Measurements from ENCODE around the gene MYO15A.
"Not testable (repeated sequence)": the region's sequence is repeated elsewhere in the genome, so short reads cannot be mapped to it uniquely, and the experiment has no call there.

The MYO15A gene

DNA sequence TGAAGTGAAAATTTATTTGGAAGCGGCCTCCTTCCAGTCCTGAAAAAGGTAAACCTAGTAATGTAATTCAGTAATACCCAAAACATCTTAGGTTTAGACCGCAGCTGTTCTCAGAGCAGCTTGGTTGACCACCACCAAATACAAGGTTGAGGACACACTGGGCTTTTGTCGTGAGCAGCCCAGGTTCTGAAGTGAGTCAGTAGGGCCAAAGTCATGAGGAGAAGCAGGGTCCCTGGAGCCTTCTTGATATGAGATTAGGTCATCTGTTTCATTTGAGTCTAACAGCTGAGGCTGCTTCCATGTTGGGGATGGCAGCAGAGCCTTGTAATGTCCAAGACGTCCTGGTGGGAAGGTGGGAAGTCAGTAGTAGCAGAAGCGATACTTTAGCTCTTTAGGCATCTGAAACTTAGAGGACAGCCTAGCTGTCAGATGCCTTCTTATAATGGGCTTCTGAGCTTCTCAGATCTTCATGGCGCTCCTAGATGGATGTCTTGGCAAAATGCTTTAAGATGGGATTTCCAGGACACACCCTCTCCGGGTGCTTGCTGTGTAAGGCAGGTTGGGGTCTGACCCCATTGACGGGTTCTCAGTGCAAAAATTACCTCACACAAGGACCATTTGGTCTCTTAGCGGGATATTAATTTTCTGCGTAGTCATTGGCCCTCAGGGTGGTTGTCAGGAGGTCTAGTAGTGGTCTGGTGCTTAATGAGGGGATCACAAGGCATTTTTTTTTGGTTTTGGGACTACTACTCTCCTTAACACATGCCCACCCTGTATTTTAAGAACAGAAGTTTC is 77.5 kb downstream of the MYO15A start:
- DNase-seq = no peak

DNA sequence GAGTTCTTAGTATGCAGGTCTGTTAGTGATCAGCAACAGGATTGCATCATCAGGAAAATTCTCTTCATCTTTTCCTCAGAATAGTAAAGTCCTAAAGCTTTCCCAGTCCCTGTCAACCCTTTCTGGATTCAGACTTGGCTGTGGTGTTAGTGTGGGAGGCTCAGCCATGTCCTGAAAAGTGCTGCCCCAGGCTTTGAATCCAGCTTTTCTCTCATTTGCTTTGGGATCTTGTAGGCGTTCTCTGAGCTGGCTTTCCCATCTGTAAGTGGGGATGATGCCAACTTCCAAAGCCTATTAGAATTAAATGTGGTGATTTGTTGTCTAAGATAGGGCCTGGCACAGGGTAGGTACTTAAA is 78.0 kb downstream of the MYO15A start:
- DNase-seq = no peak

DNA sequence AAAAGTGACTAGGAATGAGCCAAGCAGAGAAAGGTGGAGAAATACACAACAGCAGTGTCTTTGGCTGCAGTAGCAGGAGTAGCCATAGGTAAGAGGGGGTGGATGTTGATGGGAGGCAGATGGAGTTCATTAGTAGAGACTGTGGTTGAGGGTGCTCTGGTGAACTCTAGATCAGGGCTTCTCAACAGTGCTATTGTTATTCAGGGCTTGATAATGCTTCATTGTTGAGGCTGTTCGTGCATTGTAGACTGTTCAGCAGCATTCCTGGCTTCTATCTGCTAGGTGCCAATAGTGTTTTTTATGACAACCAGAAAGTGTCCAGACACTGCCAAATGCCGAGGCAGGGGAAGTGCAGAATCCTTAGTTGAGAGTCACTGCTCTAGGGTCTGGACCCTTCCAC is 78.7 kb downstream of the MYO15A start:
- DNase-seq = no peak

DNA sequence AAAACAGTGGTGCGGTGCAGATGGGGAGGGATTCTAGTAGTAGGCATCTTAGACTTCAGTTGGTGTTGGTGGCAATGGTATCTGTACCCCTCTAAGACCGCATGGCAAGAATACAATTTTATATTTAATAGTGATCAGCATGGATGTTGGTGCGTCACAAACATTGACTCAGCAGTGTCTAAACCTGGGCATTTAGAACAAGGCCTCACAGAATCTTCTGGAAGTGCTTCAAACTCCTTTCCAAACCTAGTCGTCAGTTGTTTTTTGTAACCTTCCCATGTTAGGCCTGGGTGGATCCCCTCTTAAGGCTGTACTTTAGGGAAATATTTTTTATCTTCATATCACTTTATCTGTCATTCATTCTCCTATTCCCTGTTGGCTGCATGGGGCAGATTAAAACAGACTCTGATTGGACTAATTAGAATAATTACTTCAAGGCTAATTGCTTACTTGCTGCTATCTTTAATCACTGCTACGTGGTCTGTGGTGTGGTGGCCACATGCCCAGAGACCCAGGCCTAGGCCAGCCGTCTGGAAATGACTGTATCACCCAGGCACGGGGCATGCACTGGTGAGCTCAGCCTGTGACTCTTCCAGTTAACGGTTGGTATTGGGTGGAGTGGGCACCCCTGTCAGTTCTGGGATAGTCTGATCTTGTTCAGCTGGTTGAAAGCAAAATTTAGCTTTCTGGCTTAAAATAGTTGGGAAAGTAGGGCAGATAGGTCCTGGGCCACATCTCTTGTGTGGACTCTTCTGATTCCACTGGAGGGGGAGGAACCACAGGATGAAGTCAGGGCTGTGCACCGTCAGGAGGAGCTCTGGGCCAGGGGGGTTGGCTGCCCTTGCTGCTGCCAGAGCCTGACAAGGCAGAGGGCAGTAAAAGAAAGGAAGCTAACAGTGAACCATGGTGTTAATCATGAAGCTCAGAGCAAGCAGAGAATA is 79.5 kb downstream of the MYO15A start:
- no peak for DNase-seq

DNA sequence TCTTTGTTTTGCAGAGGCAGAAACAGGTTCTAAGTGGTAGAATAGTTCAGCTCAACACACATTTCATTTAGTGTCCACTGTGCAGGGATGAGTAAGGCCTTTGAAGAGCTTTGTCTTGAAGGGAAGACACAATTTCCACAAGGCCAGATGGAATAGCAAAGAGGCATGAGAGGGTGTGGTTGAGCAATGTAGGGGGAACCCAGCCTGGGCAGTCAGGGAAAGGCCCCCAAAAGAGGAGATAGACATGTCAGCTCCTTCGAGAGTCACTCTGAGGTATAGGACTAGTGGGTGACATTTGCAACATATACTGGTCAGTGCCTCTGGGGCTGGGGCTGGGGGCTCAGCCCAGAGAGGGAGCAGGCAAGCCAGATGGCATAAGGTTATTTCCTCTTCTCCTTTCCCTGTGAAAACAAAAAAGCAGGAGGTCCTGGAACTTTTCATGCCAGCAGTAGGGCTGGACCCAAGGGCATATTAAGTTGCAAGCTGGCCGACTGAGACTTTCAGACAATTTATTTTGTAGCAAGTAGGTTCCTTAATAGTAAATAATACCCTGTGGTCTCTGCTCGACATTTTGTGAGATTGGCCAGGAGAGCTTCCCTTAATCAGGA is 82.2 kb downstream of the MYO15A start:
- DNase-seq = no peak

DNA sequence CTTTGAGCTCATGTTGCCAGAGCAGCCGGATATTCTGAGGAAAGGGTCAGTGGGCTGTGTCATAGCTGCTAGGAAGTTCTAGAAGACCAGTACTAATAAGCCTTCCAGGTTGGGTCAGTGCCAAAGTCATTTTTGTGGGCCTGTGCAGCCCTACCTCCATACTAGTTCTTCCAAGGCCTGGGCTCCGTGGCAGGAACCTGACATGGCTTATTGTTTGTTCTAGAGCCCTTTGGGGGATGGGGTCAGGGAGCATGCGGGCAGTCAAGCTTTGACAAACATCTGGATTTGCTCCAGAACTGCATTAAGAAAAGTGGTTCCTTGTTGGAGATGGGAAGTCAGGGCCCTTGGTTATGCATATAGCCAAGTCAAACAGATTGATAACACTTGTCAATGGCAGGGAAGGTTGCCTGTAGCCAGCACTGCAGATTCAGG is 82.7 kb downstream of the MYO15A start:
- DNase-seq = no peak

DNA sequence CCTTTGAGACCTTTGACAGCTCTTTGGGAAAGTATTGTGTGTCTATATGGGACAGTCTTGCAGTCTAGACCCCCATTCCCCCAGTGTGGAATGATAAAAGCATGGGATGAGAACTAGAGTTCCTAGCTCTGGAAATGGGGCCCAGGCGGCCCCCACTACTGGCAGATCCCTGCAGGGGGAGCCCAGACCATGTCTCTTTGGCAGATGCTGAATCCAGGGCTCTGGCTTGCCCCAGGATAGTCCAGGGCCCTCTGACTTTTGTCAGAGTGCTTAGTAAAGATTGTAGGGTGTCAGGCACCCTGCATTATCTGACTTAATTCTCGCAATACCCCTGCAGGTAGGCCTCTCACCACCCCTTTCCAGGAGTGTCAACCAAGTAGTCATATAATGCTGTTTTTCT is 83.4 kb downstream of the MYO15A start:
- no peak for DNase-seq

DNA sequence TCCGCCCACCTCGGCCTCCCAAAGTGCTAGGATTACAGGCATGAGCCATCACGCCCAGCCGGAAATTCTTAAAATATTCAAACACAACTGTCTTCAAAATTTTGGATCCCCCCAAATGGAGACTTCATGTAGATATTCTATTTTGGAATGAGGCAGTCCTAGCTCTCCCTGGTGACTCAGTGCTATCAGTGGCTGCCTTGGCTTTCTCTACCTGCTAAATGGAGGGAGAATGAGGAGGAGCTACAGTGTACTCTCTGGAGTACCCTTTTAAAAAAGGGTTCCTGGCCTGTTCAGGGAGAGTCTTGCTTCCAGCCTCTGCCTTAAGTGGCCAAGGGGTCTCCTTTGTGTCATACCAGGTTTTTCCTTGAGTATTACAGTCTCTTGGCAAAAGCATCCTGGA is 85.8 kb downstream of the MYO15A start:
- no peak for DNase-seq

DNA sequence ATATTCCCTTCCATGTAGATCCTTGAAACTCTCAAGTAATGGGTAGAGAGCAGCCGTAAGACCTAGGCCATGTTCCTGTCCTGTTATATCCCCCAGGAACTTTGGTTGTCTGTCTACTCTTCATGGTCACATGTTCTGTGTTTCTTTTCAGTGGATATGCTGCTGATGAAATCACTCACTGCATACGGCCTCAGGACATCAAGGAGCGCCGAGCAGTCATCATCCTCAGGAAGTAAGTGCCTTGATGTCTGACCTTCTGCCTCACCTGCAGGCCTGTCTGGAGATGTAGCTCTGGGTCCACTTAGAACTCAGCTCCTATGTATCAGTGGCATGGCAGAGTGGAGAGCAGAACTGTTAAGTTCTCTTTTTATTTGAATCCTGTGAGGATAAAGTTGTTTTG is 86.2 kb downstream of the MYO15A start:
- no peak for DNase-seq

DNA sequence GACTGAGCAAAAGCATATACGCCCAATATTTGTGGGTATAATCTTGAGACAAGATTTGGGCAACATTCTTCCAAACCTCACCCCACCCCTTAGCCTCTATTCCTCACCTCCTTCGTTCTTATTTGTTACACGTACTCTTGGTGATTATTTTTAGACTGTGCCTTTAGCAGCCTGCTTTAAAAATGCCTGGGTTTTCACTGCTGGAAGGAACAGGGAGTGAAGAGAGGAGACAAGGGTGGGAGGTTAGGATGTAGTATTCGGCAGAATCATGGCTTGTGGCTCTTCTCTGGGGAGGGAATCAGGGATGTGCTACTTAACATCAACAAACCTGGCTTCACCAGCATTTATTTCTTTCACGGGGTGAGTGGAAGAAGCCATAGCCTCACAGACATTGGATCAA is 86.7 kb downstream of the MYO15A start:
- no peak for DNase-seq

DNA sequence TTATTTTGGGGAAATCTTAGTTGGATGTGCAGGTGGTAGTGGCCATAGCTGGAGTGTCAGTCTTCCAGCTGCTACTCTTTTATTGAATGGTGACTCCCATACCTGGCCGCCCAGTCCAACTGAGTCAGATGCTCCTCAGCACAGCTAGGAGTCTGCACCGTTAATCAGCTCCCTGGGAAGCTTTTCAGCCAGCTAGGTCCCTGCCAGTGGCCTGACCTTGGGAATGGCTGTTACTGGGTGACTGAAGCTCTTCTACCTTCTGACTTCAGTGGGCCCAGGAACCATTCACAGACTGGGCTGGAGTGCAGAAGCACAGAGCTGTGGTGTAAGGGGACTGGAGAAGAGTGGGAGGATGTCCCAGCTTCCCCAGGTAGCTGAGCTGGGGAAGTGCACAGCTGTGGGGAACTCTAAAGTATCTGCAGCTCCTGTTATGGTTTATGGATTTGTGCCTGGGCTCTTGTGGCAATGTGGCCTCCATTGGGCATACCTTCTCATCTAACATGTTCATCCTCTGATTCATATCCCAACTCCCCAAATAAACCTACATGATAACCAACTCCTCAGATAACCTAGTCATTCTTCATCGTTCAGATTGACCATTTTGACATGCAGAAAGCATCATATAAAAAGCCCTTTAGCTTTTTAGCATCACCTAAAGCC is 89.1 kb downstream of the MYO15A start:
- DNase-seq = no peak

DNA sequence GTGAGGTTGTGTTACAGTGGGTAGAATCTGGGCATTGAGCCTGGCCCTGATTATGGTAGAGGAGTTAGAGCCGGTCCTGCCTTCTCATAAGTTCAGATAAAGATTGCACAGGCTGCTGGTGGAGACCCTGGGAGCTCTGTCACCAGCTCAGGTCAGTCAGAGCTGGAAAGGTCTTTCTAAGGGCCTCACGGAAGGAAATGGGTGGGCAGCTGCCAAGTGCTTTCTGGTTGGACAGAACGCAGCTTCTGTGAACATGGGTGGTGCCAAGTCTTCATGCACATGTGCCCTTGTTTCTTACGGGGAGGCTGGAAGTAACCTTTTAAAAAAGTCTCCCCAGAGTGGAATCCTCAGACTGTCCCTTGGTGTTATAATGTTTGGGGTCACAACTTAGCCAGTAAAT is 90.0 kb downstream of the MYO15A start:
- no peak for DNase-seq

DNA sequence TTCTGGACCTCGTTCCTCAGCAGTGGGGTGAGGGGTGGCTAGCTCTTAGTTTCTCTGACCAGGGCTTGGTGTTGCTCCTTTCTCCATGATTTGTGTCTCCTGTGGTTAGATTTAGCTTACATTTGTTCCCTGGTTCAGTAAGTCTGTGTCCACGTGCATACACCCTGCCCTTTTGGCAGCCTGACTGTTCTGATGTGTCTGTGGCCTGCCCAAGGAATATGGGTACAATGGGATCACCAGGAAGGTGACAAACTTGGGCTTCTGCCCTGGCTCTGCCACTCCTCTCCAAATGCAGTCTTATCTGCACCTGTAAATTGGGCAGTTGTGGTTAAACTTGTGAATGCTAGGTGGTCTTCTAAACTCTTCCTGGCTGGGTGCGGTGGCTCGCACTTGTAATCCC is 92.6 kb downstream of the MYO15A start:
- DNase-seq = no peak

DNA sequence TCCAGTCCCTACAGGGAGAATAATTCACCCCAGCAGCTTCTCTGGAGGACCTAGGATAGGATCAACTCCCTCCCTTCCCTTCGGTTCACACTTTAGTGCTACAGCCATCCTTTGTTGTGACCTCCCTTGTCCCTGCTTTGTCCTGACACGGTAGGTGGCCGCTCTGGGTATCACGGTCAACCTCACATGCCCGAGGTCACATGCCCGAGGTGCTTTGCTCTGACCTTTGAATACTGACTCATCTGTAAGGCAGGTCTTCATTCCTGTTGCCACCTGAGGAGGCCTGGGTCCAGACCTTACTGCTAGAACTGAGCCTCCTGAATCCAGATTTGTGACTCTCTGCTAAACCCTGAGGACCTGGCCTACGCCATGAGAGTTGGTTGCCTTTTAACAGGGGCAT is 94.8 kb downstream of the MYO15A start:
- DNase-seq = no peak

DNA sequence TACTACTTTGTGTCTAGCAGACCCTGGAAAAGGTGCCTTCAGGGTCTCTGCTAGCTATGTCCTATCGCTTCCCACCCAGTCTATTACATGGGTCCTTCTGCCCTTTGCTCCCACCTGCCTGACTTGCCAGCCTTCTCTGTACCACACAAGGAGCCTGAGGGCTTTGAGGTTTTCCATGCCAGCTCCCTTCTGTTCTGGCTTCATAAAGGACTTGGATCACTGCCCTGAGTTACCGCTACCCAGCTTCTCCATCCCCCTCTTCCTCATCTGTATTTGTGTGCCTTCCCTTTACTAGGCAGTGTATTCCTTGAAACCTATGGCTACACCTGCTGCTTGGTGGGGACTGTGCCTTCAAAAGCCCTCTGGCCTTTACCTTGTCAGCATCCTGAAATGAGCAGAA is 97.3 kb downstream of the MYO15A start:
- no peak for DNase-seq

DNA sequence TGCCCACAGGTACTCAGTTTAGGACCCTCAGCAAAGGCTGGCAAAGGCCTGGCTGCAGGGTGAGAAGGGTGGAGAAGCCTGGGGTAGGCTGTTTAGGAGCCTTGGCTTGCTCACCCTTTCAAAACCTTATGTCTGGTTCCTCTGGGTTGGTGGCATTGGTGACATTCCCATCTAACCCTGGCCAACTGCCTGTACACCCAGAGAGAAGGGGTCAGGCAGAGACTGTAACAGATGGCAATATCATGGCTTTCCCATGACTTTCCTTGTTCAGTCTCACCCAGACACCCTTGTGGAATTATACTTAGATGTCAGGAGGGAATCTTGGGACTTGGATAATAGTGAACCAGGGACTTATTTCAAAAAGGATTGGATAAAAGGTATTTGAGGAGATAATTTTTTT is 98.4 kb downstream of the MYO15A start:
- no peak for DNase-seq

DNA sequence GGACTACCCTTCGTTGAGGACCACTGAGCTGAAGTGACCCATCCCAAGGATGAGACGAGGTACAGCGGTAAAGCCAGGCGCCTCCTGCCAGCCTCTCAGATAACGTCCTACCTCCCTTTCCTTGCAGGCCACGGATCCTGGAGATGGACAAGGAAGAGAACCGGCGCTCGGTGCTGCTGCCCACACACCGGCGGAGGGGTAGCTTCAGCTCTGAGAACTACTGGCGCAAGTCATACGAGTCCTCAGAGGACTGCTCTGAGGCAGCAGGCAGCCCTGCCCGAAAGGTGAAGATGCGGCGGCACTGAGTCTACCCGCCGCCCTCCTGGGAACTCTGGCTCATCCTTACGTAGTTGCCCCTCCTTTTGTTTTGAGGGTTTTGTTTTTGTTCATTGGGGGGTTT is 99.5 kb downstream of the MYO15A start:
- DNase-seq = no peak

DNA sequence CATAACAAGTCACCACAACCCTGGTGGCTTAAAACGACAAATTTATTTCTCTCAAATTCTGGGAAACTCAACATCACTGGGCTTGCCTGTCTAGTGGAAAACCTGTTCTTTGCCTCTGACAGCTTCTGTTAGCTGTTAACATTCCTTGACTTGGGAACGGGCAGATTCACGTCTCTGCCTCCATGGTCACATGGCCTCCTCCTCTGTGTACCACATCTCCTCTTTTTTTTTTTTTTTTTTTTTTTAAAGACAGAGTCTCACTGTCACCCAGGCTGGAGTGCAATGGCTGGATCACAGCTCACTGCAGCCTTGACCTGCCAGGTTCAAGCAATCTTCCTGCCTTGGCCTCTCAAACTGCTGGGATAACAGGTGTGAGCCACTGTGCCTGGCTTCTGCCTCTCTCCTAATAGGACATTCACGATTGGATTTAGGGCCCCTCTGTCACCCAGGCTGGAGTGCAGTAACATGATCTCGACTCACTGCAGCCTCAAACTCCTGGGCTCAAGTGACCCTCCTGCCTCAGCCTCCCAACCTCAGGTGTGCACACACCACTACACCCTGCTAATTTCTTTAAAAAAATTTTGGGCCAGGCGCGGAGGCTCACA is 105.2 kb downstream of the MYO15A start:
- DNase-seq = no peak

DNA sequence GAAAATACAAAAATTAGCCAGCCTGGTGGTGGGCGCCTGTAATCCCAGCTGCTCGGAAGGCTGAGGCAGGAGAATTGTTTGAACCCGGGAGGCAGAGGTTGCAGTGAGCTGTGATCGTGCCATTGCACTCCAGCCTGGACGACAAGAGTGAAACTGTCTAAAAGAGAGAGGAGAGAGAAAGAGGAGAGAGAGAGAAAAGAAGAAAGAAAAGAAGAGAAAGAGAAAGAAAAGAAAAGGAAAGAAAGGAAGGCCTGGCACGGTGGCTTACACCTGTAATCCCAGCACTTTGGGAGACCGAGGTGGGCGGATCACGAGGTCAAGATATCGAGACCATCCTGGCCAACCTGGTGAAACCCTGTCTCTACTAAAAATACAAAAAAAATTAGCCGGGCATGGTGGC is 108.3 kb downstream of the MYO15A start:
- not testable (repeated sequence) for DNase-seq

DNA sequence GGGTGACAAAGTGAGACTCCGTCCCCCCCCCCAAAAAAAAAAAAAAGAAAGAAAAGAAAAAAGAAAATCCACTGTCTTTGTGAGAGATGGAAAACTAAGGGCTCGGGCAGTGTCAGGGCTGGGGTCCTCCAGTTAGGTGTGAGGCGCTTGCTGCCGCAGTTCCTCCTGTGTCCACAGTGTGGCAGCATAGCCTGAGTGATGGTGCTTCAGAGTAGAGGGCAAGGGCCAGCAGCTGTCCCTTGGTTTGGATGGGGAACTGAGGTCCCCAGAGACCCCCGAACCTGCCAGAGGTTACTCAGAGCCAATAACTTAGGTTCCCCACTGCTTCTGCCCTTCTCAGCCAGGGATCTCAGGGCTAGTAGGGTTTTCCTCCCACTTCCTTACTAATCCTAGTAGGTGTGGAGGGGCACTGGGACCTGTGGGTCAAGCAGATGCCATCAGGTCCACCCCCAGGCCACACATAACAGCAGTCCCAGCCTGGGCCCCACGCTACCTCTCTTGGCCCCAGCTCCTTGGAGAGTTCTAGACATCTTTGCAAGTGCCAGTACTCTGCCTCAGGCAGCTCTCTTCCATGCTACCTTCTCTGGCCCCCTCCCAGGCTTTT is 109.0 kb downstream of the MYO15A start:
- peak; percentile 72 for DNase-seq

DNA sequence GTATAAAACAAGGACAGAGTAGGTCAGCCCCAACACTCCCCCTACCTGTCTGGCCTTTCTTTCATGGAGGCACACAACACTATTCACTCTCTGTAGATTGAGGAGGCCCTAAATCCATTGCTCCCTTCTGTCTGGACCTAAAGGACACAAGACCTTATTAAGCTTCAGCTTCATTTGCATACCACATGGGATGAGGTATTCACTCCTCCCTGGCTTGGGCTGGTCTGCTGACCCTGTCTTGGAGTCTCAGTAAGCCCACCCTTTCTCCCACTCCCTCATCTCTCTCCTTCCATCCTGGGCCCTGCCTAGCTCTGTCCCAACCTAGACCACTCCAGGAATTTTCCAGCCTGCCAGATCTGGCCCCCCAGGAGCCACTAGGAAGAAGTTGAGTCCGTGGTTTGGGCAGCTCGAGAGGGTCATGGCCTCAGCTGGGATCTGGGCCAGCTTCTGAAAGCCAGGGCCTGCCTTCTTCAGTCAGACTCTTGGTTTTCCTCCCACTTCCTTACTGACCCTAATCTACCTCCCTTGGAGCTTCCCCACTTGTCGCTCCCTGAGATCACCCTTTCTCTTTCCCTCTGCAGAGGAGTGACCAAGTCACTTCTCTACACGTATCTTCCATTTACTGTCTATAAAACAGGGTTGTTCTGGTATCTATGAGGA is 110.3 kb downstream of the MYO15A start:
- DNase-seq = no peak

DNA sequence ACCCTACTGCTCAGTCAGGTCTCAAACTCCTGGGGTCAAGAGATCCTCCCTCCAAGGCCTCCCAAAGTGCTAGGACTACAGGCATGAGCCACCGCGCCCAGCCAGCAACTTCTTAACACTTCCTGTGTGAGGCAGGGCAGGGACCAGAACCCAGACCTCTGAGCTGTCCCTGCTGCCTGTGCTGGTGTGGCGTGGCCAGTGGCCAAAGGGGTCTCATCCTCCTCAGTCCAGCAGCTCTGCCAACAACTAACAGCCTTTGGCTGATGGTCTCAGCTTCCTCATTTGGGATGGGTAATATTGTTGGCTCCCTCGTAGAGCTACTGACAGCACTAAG is 115.5 kb downstream of the MYO15A start:
- DNase-seq = no peak

Data from CD4-positive, alpha-beta T cell treated with Interleukin-15 for 1 hour (primary cell).